GM23338 (cell line): Measurements from ENCODE around the gene CDHR5. TPM values are rescaled to one million over a fixed set of nuclear protein-coding genes. Genes with fewer than 3 reads are reported as not detected.

Experiments
- ATAC-seq: fragments of 200-7000 bp; cut with Tn5 transposase; 3 replicates; pipeline ENCODE4 v1.9.1; 2020
- DNase-seq: peaks from one replicate; pipeline ENCODE4 v3.0.0-alpha.2; 2015; ENCODE audit warnings: low spot score
- H2AFZ ChIP-seq: fragments of 200-600 bp; sonication (generic); 2 replicates; pipeline ENCODE4 v1.8.0; 2016; ENCODE audit warnings: antibody characterized with exemption, mild to moderate bottlenecking, moderate library complexity
- H3F3A ChIP-seq: fragments of 200-600 bp; sonication (generic); replicated peaks from 2 replicates; pipeline ENCODE4 v1.8.0; 2017; ENCODE audit warnings: antibody characterized with exemption, mixed run types, low read depth
- H3K27ac ChIP-seq: fragments of 200-600 bp; sonication (generic); 2 replicates; pipeline ENCODE4 v1.6.1; 2016; ENCODE audit warnings: low read depth
- H3K27me3 ChIP-seq: fragments of 200-600 bp; sonication (generic); 2 replicates; pipeline ENCODE4 v1.8.0; 2016; ENCODE audit warnings: mild to moderate bottlenecking, mixed run types, moderate library complexity; ENCODE audit not compliant: insufficient read depth
- H3K36me3 ChIP-seq: fragments of 200-600 bp; sonication (generic); 2 replicates; pipeline ENCODE4 v1.8.0; 2016; ENCODE audit warnings: mild to moderate bottlenecking; ENCODE audit not compliant: insufficient read depth
- H3K4me1 ChIP-seq: fragments of 200-600 bp; sonication (generic); 2 replicates; pipeline ENCODE4 v1.8.0; 2016; ENCODE audit warnings: mild to moderate bottlenecking, moderate library complexity; ENCODE audit not compliant: insufficient read depth
- H3K4me2 ChIP-seq: fragments of 200-600 bp; sonication (generic); 2 replicates; pipeline ENCODE4 v1.7.1; 2017; ENCODE audit warnings: mixed run types
- H3K4me3 ChIP-seq: fragments of 200-600 bp; sonication (generic); 2 replicates; pipeline ENCODE4 v1.6.1; 2016; ENCODE audit warnings: mixed run types
- H3K79me2 ChIP-seq: fragments of 200-600 bp; sonication (generic); replicated peaks from 2 replicates; pipeline ENCODE4 v1.8.0; 2017; ENCODE audit warnings: mild to moderate bottlenecking; ENCODE audit not compliant: insufficient read depth
- H3K9me2 ChIP-seq: fragments of 200-600 bp; sonication (generic); 2 replicates; pipeline ENCODE4 v1.8.0; 2017; ENCODE audit not compliant: insufficient read depth
- H4K20me1 ChIP-seq: fragments of 200-600 bp; sonication (generic); replicated peaks from 2 replicates; pipeline ENCODE4 v1.8.0; 2017; ENCODE audit warnings: mild to moderate bottlenecking; ENCODE audit not compliant: insufficient read depth
- H3K27ac Mint-ChIP-seq: 2 replicates; pipeline ENCODE4 v1.8.0; 2020; ENCODE audit warnings: inconsistent platforms, mild to moderate bottlenecking, moderate library complexity, mixed read lengths
- H3K27me3 Mint-ChIP-seq: 3 replicates; pipeline ENCODE4 v1.8.0; 2022; ENCODE audit warnings: low read depth, mild to moderate bottlenecking, moderate library complexity, mixed read lengths, inconsistent platforms; ENCODE audit not compliant: insufficient read depth, poor library complexity
- H3K36me3 Mint-ChIP-seq: 3 replicates; pipeline ENCODE4 v1.8.0; 2021; ENCODE audit warnings: low read depth, mild to moderate bottlenecking, inconsistent platforms, moderate library complexity, mixed read lengths
- H3K4me1 Mint-ChIP-seq: 3 replicates; pipeline ENCODE4 v1.8.0; 2020; ENCODE audit warnings: mild to moderate bottlenecking, inconsistent platforms, mixed read lengths
- H3K4me3 Mint-ChIP-seq: 3 replicates; pipeline ENCODE4 v1.8.0; 2021; ENCODE audit warnings: moderate library complexity, mild to moderate bottlenecking, inconsistent platforms, mixed read lengths
- H3K9me3 Mint-ChIP-seq: 3 replicates; pipeline ENCODE4 v1.8.0; 2020; ENCODE audit warnings: moderate library complexity, mild to moderate bottlenecking, inconsistent platforms, mixed read lengths
- CREB1 ChIP-seq: fragments of 250-450 bp; sonication (Bioruptor Pico); IDR thresholded peaks from 2 replicates; pipeline ENCODE4 v1.5.0; 2020; ENCODE audit warnings: low read depth, mild to moderate bottlenecking, moderate library complexity
- EZH2 ChIP-seq: fragments of 200-600 bp; sonication (generic); IDR thresholded peaks from one replicate; pipeline ENCODE4 v1.8.0; 2017; ENCODE audit warnings: antibody characterized with exemption, mild to moderate bottlenecking, low read depth; ENCODE audit not compliant: unreplicated experiment
- EZH2phosphoT487 ChIP-seq: fragments of 200-600 bp; sonication (generic); IDR thresholded peaks from one replicate; pipeline ENCODE4 v1.8.1; 2018; ENCODE audit warnings: antibody characterized with exemption; ENCODE audit not compliant: unreplicated experiment
- JUNB ChIP-seq: IDR thresholded peaks from one replicate; pipeline ENCODE4 v1.6.1; 2016; ENCODE audit warnings: antibody characterized with exemption; ENCODE audit not compliant: unreplicated experiment
- NANOG ChIP-seq: IDR thresholded peaks from 2 replicates; pipeline ENCODE4 v1.6.1; 2016; ENCODE audit warnings: antibody characterized with exemption, borderline replicate concordance
- POLR2AphosphoS5 ChIP-seq: IDR thresholded peaks from 2 replicates; pipeline ENCODE4 v1.6.1; 2016; ENCODE audit warnings: antibody characterized with exemption, low read depth
- STAT1 ChIP-seq: IDR thresholded peaks from one replicate; pipeline ENCODE4 v1.6.1; 2016; ENCODE audit warnings: antibody characterized with exemption; ENCODE audit not compliant: unreplicated experiment
- ZNF114 ChIP-seq: fragments of 250-450 bp; sonication (Bioruptor Pico); IDR thresholded peaks from 2 replicates; pipeline ENCODE4 v1.5.0; 2020; ENCODE audit warnings: mild to moderate bottlenecking, moderate library complexity
- ZNF331 ChIP-seq: fragments of 250-450 bp; sonication (Bioruptor Pico); IDR thresholded peaks from 2 replicates; pipeline ENCODE4 v1.5.0; 2020; ENCODE audit warnings: low read depth, mild to moderate bottlenecking, moderate library complexity
- polyA plus RNA-seq: library from polyadenylated mRNA; unstranded; fragments of >200 nt; fragmentation: Nextera tagmentation; extraction: Ambion mirVana; gene quantifications from 2 replicates; pipeline ENCODE4 v1.2.1, GENCODE V29; 2016
- total RNA-seq: library from RNA; depleted of rRNA; stranded (reverse); fragments of >200 nt; shearing (Covaris generic); gene quantifications from 2 replicates; pipeline ENCODE4 v1.2.3, GENCODE V29; 2014
- TF ChIP-seq, protein P1 (sequence below), 2 experiments: fragments of 200-600 bp in 1 of 2; sonication (generic) in 1 of 2; conservative IDR thresholded peaks; 2 replicates each; pipeline versions ENCODE4 v1.5.1 to v1.6.1; 2016 to 2017; ENCODE audit warnings: antibody characterized with exemption in 2 of 2, low read depth in 2 of 2, mild to moderate bottlenecking in 2 of 2, moderate library complexity in 1 of 2
- TF ChIP-seq, protein P2 (sequence below): IDR thresholded peaks from 2 replicates; pipeline ENCODE4 v1.6.1; 2016; ENCODE audit warnings: antibody characterized with exemption
- TF ChIP-seq, protein P3 (sequence below): IDR thresholded peaks from one replicate; pipeline ENCODE4 v1.6.1; 2018; ENCODE audit warnings: antibody characterized with exemption; ENCODE audit not compliant: unreplicated experiment
- TF ChIP-seq, protein P4 (sequence below): fragments of 250-450 bp; sonication (Bioruptor Pico); IDR thresholded peaks from 2 replicates; pipeline ENCODE4 v1.5.0; 2020; ENCODE audit warnings: mild to moderate bottlenecking, moderate library complexity

The CDHR5 gene
- total and polyA plus RNA-seq, 2 experiments from 2014 or later, result not detected

DNA sequence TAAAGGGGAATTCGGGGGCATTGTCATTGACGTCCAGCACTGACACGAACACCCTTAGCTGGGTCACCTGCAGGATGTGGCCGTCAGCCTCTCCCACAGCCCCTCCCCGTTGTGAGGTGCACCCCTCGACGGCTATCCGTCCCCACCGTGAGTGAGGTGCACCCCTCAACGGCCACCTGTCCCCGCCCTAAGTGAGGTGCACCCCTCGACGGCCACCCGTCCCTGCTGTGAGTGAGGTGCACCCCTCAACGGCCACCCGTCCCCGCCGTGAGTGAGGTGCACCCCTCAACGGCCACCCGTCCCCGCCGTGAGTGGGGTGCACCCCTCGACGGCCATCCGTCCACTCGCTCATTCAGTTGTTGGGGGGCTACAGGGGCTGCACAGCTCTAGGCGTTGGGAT lies 2.9 kb downstream of the CDHR5 start:
- no peak for TF ChIP-seq NANOG
- TF ChIP-seq STAT1, result no peak
- TF ChIP-seq EZH2, result no peak
- TF ChIP-seq, protein P1, sequence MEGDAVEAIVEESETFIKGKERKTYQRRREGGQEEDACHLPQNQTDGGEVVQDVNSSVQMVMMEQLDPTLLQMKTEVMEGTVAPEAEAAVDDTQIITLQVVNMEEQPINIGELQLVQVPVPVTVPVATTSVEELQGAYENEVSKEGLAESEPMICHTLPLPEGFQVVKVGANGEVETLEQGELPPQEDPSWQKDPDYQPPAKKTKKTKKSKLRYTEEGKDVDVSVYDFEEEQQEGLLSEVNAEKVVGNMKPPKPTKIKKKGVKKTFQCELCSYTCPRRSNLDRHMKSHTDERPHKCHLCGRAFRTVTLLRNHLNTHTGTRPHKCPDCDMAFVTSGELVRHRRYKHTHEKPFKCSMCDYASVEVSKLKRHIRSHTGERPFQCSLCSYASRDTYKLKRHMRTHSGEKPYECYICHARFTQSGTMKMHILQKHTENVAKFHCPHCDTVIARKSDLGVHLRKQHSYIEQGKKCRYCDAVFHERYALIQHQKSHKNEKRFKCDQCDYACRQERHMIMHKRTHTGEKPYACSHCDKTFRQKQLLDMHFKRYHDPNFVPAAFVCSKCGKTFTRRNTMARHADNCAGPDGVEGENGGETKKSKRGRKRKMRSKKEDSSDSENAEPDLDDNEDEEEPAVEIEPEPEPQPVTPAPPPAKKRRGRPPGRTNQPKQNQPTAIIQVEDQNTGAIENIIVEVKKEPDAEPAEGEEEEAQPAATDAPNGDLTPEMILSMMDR (conservative IDR thresholded peaks at IDR 0.05; ENCODE audit: low read depth in 2 of 2), result no peak
- TF ChIP-seq, protein P2, sequence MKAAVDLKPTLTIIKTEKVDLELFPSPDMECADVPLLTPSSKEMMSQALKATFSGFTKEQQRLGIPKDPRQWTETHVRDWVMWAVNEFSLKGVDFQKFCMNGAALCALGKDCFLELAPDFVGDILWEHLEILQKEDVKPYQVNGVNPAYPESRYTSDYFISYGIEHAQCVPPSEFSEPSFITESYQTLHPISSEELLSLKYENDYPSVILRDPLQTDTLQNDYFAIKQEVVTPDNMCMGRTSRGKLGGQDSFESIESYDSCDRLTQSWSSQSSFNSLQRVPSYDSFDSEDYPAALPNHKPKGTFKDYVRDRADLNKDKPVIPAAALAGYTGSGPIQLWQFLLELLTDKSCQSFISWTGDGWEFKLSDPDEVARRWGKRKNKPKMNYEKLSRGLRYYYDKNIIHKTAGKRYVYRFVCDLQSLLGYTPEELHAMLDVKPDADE, result no peak
- TF ChIP-seq, protein P3, sequence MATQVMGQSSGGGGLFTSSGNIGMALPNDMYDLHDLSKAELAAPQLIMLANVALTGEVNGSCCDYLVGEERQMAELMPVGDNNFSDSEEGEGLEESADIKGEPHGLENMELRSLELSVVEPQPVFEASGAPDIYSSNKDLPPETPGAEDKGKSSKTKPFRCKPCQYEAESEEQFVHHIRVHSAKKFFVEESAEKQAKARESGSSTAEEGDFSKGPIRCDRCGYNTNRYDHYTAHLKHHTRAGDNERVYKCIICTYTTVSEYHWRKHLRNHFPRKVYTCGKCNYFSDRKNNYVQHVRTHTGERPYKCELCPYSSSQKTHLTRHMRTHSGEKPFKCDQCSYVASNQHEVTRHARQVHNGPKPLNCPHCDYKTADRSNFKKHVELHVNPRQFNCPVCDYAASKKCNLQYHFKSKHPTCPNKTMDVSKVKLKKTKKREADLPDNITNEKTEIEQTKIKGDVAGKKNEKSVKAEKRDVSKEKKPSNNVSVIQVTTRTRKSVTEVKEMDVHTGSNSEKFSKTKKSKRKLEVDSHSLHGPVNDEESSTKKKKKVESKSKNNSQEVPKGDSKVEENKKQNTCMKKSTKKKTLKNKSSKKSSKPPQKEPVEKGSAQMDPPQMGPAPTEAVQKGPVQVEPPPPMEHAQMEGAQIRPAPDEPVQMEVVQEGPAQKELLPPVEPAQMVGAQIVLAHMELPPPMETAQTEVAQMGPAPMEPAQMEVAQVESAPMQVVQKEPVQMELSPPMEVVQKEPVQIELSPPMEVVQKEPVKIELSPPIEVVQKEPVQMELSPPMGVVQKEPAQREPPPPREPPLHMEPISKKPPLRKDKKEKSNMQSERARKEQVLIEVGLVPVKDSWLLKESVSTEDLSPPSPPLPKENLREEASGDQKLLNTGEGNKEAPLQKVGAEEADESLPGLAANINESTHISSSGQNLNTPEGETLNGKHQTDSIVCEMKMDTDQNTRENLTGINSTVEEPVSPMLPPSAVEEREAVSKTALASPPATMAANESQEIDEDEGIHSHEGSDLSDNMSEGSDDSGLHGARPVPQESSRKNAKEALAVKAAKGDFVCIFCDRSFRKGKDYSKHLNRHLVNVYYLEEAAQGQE, result no peak
- no peak for TF ChIP-seq ZNF114 (CRISPR knock-in tag)
- TF ChIP-seq JUNB, result no peak
- no peak for TF ChIP-seq CREB1
- TF ChIP-seq ZNF331, result no peak
- TF ChIP-seq POLR2AphosphoS5, result no peak
- no peak for TF ChIP-seq EZH2phosphoT487
- TF ChIP-seq, protein P4, sequence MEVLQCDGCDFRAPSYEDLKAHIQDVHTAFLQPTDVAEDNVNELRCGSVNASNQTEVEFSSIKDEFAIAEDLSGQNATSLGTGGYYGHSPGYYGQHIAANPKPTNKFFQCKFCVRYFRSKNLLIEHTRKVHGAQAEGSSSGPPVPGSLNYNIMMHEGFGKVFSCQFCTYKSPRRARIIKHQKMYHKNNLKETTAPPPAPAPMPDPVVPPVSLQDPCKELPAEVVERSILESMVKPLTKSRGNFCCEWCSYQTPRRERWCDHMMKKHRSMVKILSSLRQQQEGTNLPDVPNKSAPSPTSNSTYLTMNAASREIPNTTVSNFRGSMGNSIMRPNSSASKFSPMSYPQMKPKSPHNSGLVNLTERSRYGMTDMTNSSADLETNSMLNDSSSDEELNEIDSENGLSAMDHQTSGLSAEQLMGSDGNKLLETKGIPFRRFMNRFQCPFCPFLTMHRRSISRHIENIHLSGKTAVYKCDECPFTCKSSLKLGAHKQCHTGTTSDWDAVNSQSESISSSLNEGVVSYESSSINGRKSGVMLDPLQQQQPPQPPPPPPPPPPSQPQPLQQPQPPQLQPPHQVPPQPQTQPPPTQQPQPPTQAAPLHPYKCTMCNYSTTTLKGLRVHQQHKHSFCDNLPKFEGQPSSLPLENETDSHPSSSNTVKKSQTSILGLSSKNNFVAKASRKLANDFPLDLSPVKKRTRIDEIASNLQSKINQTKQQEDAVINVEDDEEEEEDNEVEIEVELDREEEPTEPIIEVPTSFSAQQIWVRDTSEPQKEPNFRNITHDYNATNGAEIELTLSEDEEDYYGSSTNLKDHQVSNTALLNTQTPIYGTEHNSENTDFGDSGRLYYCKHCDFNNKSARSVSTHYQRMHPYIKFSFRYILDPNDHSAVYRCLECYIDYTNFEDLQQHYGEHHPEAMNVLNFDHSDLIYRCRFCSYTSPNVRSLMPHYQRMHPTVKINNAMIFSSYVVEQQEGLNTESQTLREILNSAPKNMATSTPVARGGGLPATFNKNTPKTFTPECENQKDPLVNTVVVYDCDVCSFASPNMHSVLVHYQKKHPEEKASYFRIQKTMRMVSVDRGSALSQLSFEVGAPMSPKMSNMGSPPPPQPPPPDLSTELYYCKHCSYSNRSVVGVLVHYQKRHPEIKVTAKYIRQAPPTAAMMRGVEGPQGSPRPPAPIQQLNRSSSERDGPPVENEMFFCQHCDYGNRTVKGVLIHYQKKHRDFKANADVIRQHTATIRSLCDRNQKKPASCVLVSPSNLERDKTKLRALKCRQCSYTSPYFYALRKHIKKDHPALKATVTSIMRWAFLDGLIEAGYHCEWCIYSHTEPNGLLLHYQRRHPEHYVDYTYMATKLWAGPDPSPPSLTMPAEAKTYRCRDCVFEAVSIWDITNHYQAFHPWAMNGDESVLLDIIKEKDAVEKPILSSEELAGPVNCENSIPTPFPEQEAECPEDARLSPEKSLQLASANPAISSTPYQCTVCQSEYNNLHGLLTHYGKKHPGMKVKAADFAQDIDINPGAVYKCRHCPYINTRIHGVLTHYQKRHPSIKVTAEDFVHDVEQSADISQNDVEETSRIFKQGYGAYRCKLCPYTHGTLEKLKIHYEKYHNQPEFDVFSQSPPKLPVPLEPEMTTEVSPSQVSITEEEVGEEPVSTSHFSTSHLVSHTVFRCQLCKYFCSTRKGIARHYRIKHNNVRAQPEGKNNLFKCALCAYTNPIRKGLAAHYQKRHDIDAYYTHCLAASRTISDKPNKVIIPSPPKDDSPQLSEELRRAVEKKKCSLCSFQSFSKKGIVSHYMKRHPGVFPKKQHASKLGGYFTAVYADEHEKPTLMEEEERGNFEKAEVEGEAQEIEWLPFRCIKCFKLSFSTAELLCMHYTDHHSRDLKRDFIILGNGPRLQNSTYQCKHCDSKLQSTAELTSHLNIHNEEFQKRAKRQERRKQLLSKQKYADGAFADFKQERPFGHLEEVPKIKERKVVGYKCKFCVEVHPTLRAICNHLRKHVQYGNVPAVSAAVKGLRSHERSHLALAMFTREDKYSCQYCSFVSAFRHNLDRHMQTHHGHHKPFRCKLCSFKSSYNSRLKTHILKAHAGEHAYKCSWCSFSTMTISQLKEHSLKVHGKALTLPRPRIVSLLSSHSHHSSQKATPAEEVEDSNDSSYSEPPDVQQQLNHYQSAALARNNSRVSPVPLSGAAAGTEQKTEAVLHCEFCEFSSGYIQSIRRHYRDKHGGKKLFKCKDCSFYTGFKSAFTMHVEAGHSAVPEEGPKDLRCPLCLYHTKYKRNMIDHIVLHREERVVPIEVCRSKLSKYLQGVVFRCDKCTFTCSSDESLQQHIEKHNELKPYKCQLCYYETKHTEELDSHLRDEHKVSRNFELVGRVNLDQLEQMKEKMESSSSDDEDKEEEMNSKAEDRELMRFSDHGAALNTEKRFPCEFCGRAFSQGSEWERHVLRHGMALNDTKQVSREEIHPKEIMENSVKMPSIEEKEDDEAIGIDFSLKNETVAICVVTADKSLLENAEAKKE (CRISPR knock-in tag), result no peak
- Mint-ChIP-seq H3K4me1 (no peaks in the 10 kb centered on the region), H3K9me3 (no peaks in the 10 kb centered on the region), H3K27me3 (peaks cover 12% of the 10 kb centered on the region), H3K27ac (no peak overlapping the region), H3K36me3 (no peaks in the 10 kb centered on the region), H3K4me3 (no peak overlapping the region)
- DNase-seq (no peak), ATAC-seq (no peak)
- Histone ChIP-seq H4K20me1 (no peaks in the 10 kb centered on the region), H3K79me2 (no peaks in the 10 kb centered on the region), H3K4me3 (no peak overlapping the region), H3K4me1 (no peaks in the 10 kb centered on the region), H3K27me3 (peaks cover 10% of the 10 kb centered on the region; the same call in 1 of the 2 replicates), H3K36me3 (no peaks in the 10 kb centered on the region), H3K4me2 (no peak overlapping the region), H2AFZ (no peak overlapping the region), H3K27ac (no peak overlapping the region), H3F3A (no peaks in the 10 kb centered on the region), H3K9me2 (no peaks in the 10 kb centered on the region)
